ENCODE results near the gene SENP3. TPM values are rescaled to one million over a fixed set of nuclear protein-coding genes. Genes with fewer than 3 reads are reported as not detected.
A peak's percentile ranks its signal among the peaks of the same experiment; 100 is the strongest.

SENP3 gene
- total and polyA plus RNA-seq, 2 of the 13 experiments (the other 11 are each of a cell fraction or from before 2014, with no cell fraction given) = 55.8 to 75.4 TPM

- TF ChIP-seq, protein P1, sequence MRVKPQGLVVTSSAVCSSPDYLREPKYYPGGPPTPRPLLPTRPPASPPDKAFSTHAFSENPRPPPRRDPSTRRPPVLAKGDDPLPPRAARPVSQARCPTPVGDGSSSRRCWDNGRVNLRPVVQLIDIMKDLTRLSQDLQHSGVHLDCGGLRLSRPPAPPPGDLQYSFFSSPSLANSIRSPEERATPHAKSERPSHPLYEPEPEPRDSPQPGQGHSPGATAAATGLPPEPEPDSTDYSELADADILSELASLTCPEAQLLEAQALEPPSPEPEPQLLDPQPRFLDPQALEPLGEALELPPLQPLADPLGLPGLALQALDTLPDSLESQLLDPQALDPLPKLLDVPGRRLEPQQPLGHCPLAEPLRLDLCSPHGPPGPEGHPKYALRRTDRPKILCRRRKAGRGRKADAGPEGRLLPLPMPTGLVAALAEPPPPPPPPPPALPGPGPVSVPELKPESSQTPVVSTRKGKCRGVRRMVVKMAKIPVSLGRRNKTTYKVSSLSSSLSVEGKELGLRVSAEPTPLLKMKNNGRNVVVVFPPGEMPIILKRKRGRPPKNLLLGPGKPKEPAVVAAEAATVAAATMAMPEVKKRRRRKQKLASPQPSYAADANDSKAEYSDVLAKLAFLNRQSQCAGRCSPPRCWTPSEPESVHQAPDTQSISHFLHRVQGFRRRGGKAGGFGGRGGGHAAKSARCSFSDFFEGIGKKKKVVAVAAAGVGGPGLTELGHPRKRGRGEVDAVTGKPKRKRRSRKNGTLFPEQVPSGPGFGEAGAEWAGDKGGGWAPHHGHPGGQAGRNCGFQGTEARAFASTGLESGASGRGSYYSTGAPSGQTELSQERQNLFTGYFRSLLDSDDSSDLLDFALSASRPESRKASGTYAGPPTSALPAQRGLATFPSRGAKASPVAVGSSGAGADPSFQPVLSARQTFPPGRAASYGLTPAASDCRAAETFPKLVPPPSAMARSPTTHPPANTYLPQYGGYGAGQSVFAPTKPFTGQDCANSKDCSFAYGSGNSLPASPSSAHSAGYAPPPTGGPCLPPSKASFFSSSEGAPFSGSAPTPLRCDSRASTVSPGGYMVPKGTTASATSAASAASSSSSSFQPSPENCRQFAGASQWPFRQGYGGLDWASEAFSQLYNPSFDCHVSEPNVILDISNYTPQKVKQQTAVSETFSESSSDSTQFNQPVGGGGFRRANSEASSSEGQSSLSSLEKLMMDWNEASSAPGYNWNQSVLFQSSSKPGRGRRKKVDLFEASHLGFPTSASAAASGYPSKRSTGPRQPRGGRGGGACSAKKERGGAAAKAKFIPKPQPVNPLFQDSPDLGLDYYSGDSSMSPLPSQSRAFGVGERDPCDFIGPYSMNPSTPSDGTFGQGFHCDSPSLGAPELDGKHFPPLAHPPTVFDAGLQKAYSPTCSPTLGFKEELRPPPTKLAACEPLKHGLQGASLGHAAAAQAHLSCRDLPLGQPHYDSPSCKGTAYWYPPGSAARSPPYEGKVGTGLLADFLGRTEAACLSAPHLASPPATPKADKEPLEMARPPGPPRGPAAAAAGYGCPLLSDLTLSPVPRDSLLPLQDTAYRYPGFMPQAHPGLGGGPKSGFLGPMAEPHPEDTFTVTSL (CRISPR knock-in tag; IDR thresholded peaks at IDR 0.05; ENCODE audit: borderline replicate concordance) = no peak
- no peak for TF ChIP-seq KLF9 (CRISPR knock-in tag; IDR thresholded peaks at IDR 0.05; ENCODE audit: low read depth)
- no peak for TF ChIP-seq ZNF776 (CRISPR knock-in tag; IDR thresholded peaks at IDR 0.05)
- no peak for TF ChIP-seq NBN (conservative IDR thresholded peaks at IDR 0.05)
- no peak for TF ChIP-seq THYN1 (CRISPR knock-in tag; IDR thresholded peaks at IDR 0.05; ENCODE audit: borderline replicate concordance, low read depth)
- no peak for TF ChIP-seq ZNF7 (CRISPR knock-in tag; IDR thresholded peaks at IDR 0.05)
- no peak for TF ChIP-seq FOXK2 (IDR thresholded peaks at IDR 0.05)
- TF ChIP-seq ZNF589 (CRISPR knock-in tag; conservative IDR thresholded peaks at IDR 0.05) = no peak
- no peak for TF ChIP-seq ZNF234 (CRISPR knock-in tag; conservative IDR thresholded peaks at IDR 0.05)
- no peak for TF ChIP-seq MAFF (IDR thresholded peaks at IDR 0.05; ENCODE audit: low read depth, low read length)
- TF ChIP-seq HDAC2 (CRISPR knock-in tag; IDR thresholded peaks at IDR 0.05) = peak; percentile 32; the same call in 1 of the 2 replicates
- TF ChIP-seq KLF6 (CRISPR knock-in tag; IDR thresholded peaks at IDR 0.05) = peak; percentile 33; the same call in 1 of the 2 replicates
- no peak for TF ChIP-seq RXRA (CRISPR knock-in tag; IDR thresholded peaks at IDR 0.05)
- no peak for TF ChIP-seq KAT2B (IDR thresholded peaks at IDR 0.05; ENCODE audit: borderline replicate concordance, low read depth, low read length)
- TF ChIP-seq TRIM24 (CRISPR knock-in tag; IDR thresholded peaks at IDR 0.05) = no peak
- no peak for TF ChIP-seq ZNF737 (CRISPR knock-in tag; IDR thresholded peaks at IDR 0.05; ENCODE audit: borderline replicate concordance)
- TF ChIP-seq ZNF230 (CRISPR knock-in tag; IDR thresholded peaks at IDR 0.05) = no peak
- TF ChIP-seq, protein P2, sequence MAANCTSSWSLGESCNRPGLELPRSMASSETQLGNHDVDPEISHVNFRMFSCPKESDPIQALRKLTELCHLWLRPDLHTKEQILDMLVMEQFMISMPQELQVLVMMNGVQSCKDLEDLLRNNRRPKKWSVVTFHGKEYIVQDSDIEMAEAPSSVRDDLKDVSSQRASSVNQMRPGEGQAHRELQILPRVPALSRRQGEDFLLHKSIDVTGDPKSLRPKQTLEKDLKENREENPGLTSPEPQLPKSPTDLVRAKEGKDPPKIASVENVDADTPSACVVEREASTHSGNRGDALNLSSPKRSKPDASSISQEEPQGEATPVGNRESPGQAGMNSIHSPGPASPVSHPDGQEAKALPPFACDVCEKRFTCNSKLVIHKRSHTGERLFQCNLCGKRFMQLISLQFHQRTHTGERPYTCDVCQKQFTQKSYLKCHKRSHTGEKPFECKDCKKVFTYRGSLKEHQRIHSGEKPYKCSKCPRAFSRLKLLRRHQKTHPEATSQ (CRISPR knock-in tag; IDR thresholded peaks at IDR 0.05; ENCODE audit: borderline replicate concordance) = no peak
- TF ChIP-seq JUND (CRISPR knock-in tag; IDR thresholded peaks at IDR 0.05) = no peak
- peak; percentile 64 for TF ChIP-seq PHF8 (CRISPR knock-in tag; IDR thresholded peaks at IDR 0.05)
- TF ChIP-seq, protein P3, sequence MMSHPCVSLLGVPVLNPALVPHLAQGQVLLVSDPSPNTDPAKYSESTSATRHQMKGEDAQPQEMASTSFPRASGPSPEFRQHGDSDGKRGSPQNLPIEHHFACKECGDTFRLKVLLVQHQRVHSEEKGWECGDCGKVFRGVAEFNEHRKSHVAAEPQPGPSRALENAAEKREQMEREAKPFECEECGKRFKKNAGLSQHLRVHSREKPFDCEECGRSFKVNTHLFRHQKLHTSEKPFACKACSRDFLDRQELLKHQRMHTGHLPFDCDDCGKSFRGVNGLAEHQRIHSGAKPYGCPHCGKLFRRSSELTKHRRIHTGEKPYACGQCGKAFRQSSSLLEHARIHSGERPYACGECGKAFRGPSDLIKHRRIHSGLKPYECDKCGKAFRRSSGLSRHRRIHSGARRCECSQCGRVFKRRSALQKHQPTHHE (CRISPR knock-in tag; IDR thresholded peaks at IDR 0.05; ENCODE audit: borderline replicate concordance) = no peak
- TF ChIP-seq ZNF703 (CRISPR knock-in tag; IDR thresholded peaks at IDR 0.05; ENCODE audit: borderline replicate concordance) = no peak
- TF ChIP-seq ZNF143 (CRISPR knock-in tag; IDR thresholded peaks at IDR 0.05) = no peak
- no peak for TF ChIP-seq POLR2AphosphoS2 (IDR thresholded peaks at IDR 0.05; ENCODE audit: low read depth, low read length)
- no peak for TF ChIP-seq HNRNPH1 (optimal IDR thresholded peaks at IDR 0.05; ENCODE audit: low read depth, low read length)
Measured at GRCh38 chr17:7557775-7558543, 3.8 kb upstream of the SENP3 start (continued).
